ENCODE data around the gene CYFIP2.
A peak's percentile ranks its signal among the peaks of the same experiment; 100 is the strongest.
"Not testable (repeated sequence)": the region's sequence is repeated elsewhere in the genome, so short reads cannot be mapped to it uniquely, and the experiment has no call there.

Gene CYFIP2

GRCh38 chr5:157265714-157266285 is at the start of gene CYFIP2:
TSS of gene CYFIP2 (plus strand) at chr5:157266123. CDS start at chr5:157285362, 19,239 bp downstream.
- DNase-seq: peak; percentile 50

DNA sequence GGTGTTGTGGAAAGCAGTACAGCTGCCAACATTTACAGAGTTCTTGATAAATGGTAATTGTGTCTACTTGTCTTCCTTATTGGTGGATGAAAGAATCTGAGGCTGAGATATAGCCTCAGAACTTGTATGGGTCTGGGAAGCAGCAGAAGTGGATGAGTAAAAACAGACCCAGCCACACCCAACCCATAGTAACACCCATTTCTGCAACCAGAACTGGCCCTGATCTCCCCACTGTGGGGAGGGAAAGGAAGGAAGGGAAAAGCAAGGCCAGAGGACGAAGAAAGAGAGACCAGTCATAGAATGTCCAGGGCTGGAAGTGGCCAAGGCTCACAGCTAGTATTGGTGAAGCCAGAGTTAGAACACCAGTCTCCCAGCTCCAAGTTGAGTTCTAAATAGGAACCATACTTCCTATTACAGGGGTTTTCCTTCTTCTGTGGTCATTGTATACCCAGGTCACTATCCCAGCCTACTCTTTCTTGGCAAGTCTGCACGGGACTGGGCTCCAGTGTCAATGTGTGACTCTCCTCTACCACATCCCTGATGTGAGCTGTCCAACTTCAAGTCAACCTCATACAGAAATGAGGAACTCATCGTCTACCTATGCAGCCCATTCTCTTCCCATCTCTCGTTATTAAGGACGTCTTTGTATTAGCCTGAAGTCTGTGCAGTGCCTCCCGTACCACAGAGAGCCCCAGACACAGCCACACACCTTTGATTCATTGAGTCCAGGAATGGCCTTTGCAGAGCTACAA is 49.4 kb upstream of the CYFIP2 start:
- DNase-seq: no peak

GRCh38 chr5:157217289-157218024 is 48.5 kb upstream of the CYFIP2 start:
- no peak for DNase-seq

- no peak for DNase-seq
These were observed 46.2 kb upstream of the CYFIP2 start for GRCh38 chr5:157219491-157220271.

DNA sequence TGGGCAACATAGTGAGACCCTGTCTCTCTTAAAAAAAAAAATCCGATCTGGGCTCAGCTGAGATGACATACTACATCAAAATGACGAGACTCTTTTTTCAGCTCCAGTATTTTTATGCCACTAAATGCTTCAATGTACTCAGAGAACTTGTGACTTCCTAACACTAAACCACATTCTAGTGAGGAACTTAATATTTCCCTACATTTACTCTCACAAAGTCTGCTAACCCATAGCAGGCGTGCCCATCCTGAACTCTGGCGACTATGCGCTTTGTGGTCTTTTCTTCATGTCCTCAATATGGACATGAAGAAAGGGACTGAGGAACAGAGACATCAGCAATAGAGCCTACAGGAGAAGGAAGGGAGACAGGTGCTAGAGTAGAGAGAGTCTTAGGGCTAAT is 44.0 kb upstream of the CYFIP2 start:
- DNase-seq: no peak

- DNase-seq: peak; percentile 50
These were observed 43.3 kb upstream of the CYFIP2 start for GRCh38 chr5:157222506-157223230.

DNA sequence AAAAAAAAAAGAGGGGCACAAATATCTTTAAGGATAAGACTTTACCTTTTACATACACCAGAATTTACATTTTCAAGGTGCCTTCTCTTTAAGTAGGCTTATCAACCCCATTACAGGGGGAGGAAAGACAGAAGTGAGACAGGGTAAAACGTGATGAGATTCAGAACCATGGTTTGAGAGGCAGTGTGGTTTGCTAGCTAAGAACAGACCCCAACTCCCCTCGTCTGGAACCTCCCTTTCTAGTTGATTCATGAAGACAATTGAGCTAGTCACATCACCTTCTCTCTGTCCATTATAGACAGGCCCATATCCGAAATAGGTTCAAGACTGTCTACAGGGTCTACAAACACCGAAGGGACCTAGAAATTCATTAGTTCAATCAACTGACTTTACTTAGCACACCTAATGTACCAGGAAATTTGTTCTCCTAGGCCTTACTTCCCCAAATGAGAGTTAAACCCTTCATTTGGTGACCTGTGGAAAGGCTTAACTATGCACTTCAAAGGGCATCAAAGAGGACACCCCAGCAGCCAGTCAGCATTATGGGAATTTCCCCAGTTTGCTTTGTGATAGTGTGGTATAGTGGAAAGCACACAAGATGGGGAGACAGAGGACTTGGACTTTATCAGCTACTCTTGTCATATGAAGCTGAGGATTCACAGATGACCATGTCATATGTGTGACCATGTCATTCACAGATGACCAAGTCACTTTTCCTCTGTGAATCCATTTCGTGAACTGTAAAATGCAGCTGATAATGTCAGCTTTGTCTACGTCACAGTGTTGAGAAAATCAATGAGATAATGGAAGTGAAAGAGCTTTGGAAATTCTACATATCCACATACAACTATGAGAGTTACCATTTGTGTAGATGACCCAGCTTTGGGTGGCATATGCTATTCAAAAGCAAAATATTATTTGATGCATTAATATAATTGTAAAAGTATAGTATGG is 40.2 kb upstream of the CYFIP2 start:
- DNase-seq: no peak

- DNase-seq: no peak
These were observed 35.3 kb upstream of the CYFIP2 start for GRCh38 chr5:157230610-157231009.

DNA sequence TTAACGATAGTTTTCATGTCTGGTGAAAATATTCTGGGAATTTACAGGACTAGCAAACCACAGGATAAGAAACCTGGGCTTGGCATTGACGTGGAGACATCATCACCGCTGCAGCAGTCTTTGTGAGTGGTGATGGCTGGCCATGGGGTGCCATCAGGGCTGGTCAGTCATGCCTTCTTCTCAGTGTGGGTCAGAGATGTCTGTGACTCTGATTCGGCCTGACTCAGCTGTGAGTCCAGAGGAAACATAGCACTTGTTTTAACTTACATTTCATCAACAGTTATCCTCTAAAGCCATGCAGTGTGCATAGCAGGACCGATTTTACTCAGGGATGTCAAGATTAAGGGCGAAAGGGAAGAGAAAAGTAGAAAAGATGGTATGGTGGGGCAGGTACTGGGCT is 33.2 kb upstream of the CYFIP2 start:
- DNase-seq: no peak

GRCh38 chr5:157233515-157233914 is 32.4 kb upstream of the CYFIP2 start:
- DNase-seq: no peak

DNA sequence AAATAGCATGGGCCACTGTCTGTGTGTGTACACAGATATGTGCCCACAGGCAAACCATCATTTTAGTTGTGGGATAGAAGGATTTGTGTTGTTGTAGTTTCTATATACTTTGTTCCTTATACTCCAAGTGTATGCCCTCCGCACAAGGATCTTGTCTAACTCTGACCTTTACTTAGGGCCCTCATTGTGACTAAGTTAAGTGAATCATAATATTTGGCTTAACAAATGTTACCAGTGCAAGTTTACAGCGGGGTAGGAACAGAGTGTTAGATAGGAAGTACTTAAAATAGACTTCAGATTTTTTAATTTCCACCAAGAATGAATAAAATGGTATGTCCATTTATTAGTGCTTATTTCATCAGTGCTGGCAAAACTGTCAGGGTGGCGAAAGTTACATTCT is 29.5 kb upstream of the CYFIP2 start:
- no peak for DNase-seq

GRCh38 chr5:157241483-157241882 is 24.4 kb upstream of the CYFIP2 start:
- DNase-seq: no peak

DNA sequence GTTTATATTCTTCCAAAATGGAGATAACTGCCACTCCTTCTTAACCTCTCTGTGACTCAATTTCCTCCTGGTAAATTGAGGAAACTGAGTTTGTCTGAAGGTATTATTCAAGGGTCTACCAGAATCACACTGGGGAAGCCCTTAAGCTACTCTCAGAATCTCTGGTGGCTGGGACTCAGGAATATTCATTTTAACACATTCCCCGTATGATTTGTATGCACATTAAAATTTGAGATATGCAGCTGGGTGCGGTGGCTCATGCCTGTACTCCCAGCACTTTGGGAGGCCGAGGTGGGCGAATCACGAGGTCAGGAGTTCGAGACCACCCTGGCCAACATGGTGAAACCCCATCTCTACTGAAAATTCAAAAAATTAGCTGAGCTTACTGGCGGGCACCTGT is 21.2 kb upstream of the CYFIP2 start:
- DNase-seq: not testable (repeated sequence)

GRCh38 chr5:157245476-157245875 is 20.4 kb upstream of the CYFIP2 start:
- DNase-seq: no peak

DNA sequence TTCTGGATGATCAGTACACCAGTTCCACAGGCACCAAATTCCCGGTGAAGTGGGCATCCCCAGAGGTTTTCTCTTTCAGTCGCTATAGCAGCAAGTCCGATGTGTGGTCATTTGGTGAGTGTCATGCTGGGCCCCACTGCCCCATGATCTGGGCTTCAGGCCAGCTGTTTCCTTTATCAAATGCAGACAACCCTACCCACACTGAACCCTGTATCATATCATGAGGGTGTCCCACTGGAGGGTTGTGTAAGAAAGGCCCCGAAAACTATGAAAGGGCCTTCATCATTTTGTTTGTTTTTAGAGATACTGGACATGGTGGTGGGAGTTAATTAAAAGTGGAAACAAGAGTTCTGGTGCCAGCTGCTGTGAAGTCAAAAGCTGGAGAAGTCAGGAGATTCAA is 20.0 kb upstream of the CYFIP2 start:
- no peak for DNase-seq

DNA sequence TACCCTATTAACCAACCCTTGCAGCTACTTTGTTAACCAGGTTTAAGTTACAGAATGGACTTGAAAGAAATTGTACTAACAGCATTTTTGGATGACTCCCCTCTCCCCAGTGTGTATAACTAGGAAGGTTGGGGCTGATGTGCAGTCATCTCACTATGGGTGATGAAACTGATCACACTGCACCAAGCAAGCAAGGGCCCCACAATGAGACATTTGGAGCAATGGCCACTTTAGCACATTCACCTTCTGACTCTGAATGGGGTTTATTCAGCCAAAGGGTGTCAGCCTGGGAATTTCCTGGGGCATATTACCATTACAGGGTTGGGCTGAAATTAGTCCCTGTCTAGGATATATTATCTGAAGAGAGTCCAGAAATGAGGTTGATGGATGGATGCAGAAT is 18.7 kb upstream of the CYFIP2 start:
- no peak for DNase-seq

- DNase-seq: no peak
These were observed 17.0 kb upstream of the CYFIP2 start for GRCh38 chr5:157248821-157249470.

DNA sequence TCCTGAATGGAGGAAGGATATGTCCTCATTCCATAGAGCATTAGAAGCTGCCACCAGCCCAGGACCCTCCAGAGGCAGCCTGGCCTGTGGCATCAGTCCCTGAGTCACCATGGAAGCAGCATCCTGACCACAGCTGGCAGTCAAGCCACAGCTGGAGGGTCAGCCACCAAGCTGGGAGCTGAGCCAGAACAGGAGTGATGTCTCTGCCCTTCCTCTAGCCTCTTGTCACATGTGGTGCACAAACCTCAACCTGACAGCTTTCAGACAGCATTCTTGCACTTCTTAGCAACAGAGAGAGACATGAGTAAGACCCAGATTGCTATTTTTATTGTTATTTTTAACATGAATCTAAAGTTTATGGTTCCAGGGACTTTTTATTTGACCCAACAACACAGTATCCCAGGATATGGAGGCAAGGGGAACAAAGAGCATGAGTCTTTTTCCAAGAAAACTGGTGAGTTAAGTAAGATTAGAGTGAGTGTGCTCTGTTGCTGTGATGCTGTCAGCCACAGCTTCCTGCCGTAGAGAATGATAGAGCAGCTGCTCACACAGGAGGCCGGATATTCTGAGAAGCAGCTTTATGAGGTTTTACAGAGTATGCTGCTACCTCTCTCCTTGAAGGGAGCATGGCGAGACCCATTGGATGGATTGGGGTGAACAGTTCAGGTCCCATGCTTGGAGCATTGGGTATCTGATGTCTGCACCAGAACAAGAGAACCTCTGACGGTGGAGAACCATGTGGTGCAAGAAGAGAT is 13.0 kb upstream of the CYFIP2 start:
- DNase-seq: peak; percentile 11

DNA sequence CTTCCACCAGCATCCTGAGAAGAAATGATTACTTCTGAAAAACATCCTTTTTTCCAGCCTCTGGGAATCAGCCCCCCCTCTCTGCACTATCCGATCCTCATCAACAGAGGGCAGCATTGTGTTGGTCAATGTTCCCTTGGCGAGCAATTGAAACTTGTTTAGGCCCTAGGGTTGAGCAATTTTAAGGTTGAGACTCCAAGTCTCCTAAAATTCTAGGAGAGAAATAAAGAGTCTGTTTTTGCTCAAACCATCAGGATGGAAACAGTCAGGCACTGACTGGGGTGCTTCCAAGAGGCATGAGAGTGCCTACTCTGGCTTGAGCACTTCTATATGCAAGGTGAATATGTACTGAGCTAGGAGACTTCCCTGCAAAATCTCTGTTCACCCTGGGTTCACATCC is 12.4 kb upstream of the CYFIP2 start:
- peak; percentile 54 for DNase-seq

DNA sequence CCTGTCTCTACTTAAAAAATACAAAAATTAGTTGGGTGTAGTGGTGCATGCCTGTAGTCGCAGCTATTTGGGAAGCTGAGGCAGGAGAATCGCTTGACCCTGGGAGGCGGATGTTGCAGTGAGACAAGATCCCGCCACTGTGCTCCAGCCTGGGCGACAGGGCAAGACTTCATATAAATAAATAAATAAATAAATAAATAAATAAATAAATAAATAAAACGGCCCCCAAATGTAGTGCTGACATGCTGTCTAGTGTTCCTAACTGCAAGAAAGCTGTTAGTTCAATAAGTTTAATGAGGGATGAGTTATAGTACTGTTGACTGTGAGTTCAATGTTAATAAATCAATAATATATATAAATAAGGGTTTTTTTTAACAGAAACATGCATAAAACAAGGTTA is 7.5 kb upstream of the CYFIP2 start:
- no peak for DNase-seq

Data from EL (cell line).